Coronary artery (tissue), 2 donors: Measurements from ENCODE around the gene RPH3AL.
A peak's percentile ranks its signal among the peaks of the same experiment; 100 is the strongest.

ENCODE experiments used
- DNase-seq: peaks from one replicate; pipeline ENCODE4 v3.0.0-alpha.2; 2017; ENCODE audit warnings: low spot score
- H3K27ac ChIP-seq, 2 donors: fragments of 200-600 bp; sonication (generic); one replicate each; pipeline ENCODE4 v1.5.1; 2016 to 2019
- H3K4me3 ChIP-seq: fragments of 200-600 bp; sonication (generic); 2 replicates; pipeline ENCODE4 v1.5.1; 2016; ENCODE audit warnings: mild to moderate bottlenecking, moderate library complexity
- TF ChIP-seq, protein P1 (sequence below): fragments of 200-600 bp; sonication (generic); IDR thresholded peaks from one replicate; pipeline ENCODE4 v1.5.1; 2019; ENCODE audit warnings: antibody characterized with exemption

Gene RPH3AL

DNA sequence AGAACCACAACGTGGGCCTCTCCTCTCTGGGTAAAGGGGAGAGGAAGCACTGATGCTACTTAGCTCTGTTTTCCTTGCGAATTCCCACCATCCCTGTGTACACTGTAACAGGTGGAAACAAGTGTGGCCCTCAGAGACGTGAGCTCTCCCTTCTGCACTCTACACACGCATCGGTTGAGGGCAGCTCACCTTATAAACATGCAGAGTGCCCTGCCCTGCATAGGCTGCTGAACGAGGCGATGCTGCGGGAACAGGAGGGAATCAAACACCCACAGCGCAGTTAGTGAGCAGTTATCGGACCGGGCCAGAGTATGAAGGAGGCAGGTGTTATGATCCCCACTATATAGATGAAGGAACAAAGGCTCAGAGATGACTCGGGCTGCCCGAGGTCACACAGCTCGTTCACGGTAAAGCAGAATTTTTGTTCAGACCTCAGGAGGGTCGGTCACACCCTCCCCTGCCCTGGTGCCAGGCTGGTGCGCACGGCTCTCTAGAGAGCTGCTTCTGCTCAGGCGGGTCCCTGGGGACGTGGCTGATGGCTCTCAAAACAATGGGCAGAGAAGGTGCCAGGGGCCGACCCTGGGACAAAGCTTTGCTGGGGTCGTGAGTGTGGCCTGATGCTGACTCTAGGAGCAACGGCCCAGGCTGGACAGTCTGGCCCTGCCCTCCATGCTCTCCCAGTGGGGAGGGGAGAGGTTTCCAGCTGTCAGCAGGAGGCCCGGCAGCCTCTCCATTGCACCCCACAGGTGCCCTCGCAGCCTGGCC is 68.5 kb downstream of the RPH3AL start:
- DNase-seq = no peak
- TF ChIP-seq, protein P1, sequence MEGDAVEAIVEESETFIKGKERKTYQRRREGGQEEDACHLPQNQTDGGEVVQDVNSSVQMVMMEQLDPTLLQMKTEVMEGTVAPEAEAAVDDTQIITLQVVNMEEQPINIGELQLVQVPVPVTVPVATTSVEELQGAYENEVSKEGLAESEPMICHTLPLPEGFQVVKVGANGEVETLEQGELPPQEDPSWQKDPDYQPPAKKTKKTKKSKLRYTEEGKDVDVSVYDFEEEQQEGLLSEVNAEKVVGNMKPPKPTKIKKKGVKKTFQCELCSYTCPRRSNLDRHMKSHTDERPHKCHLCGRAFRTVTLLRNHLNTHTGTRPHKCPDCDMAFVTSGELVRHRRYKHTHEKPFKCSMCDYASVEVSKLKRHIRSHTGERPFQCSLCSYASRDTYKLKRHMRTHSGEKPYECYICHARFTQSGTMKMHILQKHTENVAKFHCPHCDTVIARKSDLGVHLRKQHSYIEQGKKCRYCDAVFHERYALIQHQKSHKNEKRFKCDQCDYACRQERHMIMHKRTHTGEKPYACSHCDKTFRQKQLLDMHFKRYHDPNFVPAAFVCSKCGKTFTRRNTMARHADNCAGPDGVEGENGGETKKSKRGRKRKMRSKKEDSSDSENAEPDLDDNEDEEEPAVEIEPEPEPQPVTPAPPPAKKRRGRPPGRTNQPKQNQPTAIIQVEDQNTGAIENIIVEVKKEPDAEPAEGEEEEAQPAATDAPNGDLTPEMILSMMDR = no peak
- Histone ChIP-seq H3K27ac (no peak overlapping the region), H3K4me3 (no peak overlapping the region)

DNA sequence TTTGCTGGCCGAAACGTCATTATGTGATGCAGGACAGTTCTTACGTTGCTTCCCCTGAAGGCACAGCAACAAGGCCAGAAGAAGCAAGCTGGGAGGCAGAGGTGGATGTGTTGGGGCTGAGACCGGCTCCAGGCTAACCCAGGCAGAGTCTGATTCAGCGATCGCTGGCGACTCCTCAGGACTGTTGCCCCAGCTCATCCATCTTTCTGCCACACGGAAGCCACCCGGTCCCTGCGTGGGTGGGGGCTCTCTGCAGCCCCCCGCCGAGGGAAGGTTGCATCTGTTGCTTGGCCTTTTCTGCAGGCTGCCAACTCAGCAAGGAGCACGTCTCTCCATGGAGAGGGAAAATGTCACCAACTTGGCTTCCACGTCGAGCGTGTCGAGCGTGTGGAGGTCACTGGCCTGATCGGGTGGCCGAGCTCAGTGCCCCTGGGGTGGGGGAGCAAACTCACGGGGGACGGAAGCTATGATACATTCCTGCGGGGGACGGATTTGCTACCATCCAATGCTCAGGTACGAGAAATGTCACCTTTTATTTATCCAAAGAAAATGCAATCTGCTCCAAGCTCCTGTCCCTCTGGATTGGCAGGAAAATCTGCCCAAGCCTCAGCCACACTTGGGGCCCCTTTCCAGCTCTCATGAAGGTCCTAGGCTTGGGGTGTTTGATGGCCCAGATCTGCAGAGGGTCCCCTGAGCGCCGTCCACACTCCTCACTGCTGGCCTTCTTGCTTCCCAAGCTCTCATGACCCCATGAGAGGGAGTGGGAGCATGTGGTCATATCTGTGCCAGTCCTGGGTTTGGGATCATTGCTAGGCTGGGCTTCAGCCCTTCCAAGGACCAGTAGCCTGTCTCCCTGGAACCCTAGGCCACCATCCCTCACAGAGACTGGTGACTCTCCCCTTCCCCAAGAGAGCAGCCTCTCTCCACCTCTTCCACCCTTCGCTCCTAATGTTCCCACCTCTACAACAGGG is 69.4 kb downstream of the RPH3AL start:
- Histone ChIP-seq H3K27ac (no peak overlapping the region), H3K4me3 (no peak overlapping the region)
- TF ChIP-seq, protein P1 = no peak
- DNase-seq = no peak

- Histone ChIP-seq H3K27ac (no peak overlapping the region), H3K4me3 (no peak overlapping the region)
- TF ChIP-seq, protein P1 = no peak
- DNase-seq = no peak
Measured at GRCh38 chr17:282000-282911, 70.4 kb downstream of the RPH3AL start.

DNA sequence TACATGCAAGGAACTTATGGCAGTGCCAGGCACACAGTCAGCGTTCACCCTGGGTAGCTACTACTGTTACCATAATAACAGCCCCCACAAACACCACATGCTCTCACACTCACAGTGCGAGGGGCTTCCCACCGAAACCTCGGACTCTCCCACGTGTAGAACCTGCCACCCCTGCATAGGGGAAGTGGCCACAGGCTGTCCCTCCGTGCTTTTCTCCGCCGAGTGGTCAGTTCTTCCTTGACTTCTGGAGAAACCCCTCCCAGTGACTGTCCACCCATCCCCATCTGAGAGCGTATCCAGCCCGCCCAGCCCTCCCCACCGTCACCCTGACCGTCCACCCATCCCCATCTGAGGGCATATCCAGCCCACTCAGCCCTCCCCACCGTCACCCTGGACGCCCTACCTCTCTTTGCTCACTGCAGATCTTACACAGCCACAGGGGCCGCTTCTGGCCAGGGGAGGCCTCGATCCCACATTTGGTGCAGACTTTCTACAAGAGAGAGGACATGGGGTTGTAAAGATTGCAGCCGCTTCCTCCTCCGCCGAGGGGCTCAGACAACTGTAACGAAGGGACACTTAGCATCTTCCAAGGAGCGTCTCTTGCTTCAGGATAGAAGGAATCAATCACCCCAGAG is 71.1 kb downstream of the RPH3AL start:
- DNase-seq = no peak
- TF ChIP-seq, protein P1 = no peak
- Histone ChIP-seq H3K4me3 (no peak overlapping the region), H3K27ac (no peak overlapping the region)

- DNase-seq = no peak
- TF ChIP-seq, protein P1 = no peak
- H3K4me3 ChIP-seq = no peak overlapping the region
- H3K27ac ChIP-seq = no peak overlapping the region
Measured at GRCh38 chr17:280901-281300, 71.7 kb downstream of the RPH3AL start.

GRCh38 chr17:280216-280615 is 72.4 kb downstream of the RPH3AL start:
- no peak for DNase-seq
- TF ChIP-seq, protein P1 = no peak
- peak overlapping the region in 1 of 2 donors; percentile 16 for H3K27ac ChIP-seq
- no peak overlapping the region for H3K4me3 ChIP-seq
